ENCODE data around the gene RASGEF1C.

DNA sequence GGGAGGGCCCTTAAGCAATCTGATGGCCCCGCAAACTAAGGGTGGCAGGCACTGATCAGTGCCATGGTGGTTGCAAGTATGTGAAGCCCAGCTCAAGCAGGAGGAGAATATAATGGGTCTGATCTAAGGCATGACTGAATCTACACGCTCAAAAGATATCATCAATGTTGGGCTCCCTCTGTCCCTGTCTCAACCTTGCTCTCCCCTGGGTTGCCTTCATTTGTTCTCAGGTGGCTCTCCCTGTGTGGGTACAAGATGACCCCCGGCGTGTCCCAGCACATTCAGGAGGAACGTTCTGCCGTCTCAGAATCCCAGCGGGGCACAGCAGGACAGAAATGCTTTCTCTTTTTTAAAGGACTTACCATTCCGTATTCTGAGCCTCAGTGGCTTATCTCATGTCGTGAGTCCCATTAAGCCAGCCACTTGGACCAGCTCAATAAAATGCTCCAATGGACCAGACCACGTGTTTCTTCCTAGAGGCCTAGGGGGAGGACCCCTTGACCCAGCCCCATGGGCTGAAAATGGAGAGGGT lies 125.4 kb downstream of the RASGEF1C start:
- TF ChIP-seq POLR2A (IDR thresholded peaks at IDR 0.05; ENCODE audit: low read length) (no peak), GATA1 (IDR thresholded peaks at IDR 0.05; ENCODE audit: low read depth, low read length) (no peak)

Measured in erythroblast (primary cell).